ENCODE results near the gene SPATA32.
"Not testable (repeated sequence)": the region's sequence is repeated elsewhere in the genome, so short reads cannot be mapped to it uniquely, and the experiment has no call there.

SPATA32 gene

DNA sequence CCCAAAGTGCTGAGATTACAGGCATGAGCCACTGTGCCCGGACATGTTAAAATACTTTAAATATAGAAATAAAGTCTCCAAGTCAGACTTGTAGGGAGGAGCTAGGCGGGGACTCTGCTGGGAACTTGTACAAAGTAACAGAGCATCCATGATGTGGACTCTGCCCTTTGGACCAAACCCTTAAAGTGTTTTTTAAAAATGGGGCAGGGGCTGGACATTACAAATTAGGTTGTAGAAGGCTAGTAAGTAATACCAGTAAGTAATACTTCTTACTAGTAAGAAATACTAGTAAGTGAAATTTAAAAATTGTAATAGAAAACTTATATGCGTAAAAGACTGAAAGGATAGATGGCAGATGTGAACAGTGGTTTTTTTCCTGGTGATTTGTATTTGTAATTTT is 9.7 kb upstream of the SPATA32 start:
- DNase-seq (ENCODE audit: low read depth), result no peak

DNA sequence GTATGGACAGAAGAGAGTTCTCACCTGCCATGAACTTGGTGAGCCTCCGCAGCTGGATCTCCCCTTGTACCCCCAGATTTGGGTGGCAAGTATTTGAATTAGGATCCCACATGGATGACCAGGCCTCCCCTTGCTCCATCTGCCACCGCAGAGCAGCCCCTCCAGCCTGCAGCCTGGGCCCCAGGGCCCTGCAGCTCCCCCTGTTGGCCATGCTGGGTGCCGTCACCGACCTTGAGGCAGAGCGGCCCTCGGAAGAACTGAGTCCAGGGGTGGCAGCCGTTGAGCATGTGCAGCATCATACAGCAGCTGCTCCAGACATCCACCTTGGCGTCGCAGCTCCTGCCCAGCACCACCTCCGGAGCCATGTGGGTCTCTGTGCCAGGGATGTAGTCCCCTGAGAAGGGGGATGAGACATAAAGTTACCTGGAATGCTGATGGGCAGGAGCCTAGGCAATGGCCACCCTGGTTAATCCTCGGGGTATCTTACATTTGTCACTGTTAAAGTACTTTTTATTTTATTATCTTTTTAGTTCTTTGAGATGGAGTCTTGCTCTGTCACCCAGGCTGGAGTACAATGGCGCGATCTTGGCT is 9.0 kb upstream of the SPATA32 start:
- DNase-seq (ENCODE audit: low read depth), result no peak

DNA sequence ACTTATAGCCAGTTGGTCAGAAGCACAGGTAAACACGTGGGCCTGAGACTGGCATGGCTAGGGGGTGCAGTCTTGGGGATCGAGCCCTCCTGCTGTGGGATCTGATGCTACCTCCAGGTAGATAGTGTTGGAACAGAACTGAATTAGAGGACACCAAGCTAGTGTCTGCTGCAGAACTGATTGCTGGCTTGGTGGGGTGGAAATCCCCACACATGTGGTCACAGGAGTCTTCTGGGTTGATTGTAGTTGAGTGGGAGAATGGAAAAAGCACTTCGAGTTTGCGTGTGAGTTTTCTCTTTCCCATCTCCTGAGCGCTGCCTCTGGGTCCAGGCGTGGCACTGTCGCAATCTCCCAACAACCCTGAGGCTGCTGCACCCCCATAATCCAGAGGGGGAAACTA is 8.0 kb upstream of the SPATA32 start:
- DNase-seq (ENCODE audit: low read depth), result no peak

DNA sequence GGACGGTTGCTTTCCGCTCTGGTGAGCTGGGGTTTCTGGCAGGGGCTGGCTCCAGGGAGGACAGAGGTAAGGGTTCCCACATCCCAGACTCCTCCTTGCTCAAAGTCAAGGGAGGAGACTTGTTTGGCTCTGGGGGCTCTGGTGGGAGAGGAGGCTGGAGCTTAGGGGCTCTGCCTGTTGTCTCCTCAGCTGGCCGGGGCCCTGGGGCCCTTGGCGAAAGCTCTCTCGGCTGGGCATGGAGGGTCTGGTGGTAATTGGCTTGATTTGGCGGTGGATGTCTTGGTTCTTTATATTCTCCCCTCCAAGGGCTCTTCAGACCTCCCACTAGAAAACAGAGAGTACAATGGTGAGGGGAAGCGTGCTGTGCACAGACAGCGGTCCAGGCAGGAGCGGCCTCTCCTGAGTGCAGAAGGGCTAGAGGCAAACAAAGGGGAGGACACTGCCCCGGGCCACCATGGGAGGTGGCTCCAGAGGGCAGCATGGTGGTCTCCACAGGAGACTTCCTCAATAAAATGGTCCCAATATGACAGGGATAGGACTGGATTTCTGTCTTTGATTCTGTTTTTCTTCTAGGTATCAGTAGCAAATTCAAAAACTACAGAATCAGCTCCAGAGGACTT is 5.7 kb upstream of the SPATA32 start:
- DNase-seq (ENCODE audit: low read depth), result no peak

DNA sequence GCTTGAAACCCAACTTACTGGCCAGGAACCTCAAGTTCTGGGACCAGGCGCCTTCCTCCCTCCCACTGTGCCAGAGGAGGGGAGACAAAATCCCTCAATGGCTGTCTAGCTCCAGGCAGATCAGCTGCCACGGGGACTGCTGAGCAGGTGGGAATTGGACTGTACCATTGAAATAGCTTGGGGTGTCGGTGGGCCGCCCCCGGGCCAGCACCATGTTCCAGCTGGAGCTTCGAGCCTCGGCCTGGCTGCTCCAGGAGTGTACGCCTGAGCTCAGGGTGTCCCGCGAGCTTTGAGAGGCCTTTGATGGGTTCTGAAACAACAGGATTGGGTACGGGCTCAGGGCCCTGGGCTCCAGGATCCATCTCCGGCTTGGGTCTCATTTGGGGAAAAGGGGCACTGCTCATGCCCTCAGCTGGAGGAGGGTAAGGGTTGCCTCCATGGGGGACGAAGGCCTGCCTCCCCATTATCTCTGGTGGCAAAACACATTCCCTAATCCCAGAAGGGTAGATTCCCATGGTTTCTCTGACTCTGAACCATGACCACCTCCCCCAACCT is 4.6 kb upstream of the SPATA32 start:
- no peak for DNase-seq (ENCODE audit: low read depth)

DNA sequence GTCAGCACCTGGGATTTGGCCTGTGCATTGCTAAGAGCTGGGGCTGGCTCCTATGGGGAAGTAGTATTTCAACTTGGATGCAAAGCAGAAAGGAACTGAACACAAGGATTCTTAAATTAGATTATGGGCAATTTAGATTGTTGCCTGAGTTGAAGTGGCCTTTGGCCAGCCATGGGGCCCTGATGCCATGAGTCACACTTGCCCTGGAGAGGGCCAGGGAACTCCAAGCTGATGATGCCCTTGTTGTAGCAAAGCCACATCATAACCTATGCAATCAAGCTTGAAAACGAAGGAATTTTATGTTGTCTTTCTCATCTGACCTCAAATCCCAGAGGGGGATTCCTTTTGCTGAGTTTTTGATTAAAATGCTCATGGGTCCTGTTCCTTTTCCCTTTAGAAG is 3.9 kb upstream of the SPATA32 start:
- DNase-seq (ENCODE audit: low read depth), result peak; percentile 97

DNA sequence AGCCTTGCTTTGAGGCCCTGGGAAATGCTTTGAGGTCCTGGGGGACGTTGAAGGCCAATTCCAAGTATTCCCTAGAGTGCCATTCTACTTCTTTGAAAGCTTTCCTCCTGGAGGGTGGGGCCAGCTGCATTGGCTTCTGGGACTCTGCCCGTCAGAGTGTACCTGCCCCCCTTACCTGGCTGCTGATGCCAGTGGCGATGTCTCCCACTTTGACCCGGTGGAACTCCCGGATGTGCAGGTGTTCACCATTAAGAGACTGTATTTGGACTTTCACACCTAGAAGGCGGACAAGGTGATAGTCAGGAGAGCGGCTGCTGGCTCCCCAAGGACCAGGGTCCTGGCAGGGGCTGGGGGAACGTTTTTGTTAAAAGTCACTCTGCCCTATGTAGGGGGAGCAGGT is 3.1 kb upstream of the SPATA32 start:
- DNase-seq (ENCODE audit: low read depth), result no peak

DNA sequence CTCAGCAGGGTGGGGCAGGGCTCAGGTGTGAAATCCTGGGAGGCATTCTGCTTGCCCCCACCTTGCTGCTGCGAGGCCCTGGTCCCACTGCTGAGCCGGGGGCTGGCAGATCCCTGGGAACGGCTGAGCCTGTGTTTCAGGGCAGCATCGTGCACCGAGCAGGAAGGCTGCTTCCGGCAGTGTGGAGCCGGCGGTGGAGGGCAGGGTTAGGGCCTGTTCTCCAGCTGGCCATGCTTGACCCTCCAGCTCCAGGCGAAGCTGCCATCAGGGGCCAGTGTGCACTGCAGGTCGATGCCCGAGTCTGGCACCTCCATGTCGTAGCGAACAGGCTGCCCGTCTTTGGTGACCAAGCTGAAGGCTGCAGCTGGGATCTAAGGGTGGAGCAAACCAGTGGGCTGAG is 2.5 kb upstream of the SPATA32 start:
- DNase-seq (ENCODE audit: low read depth), result no peak

DNA sequence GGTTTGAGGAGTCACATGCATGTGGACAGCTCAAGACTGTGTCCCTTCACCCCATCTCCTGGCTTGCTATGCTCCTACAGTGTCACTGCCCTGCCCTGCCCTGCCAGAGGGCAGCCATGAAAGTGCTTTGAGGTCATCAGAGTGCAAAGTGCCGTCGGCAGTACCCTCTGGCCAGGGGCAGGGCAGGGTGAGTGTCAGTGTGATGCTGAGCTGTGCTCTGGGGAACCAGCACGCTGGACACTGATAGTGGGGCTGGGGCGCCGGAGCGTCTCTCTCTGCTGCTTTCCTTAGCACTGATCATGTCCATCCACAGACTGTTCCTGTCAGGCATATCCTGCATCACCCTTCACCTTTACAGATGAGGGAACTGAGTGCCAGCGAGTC is 1.6 kb upstream of the SPATA32 start:
- DNase-seq (ENCODE audit: low read depth), result no peak

DNA sequence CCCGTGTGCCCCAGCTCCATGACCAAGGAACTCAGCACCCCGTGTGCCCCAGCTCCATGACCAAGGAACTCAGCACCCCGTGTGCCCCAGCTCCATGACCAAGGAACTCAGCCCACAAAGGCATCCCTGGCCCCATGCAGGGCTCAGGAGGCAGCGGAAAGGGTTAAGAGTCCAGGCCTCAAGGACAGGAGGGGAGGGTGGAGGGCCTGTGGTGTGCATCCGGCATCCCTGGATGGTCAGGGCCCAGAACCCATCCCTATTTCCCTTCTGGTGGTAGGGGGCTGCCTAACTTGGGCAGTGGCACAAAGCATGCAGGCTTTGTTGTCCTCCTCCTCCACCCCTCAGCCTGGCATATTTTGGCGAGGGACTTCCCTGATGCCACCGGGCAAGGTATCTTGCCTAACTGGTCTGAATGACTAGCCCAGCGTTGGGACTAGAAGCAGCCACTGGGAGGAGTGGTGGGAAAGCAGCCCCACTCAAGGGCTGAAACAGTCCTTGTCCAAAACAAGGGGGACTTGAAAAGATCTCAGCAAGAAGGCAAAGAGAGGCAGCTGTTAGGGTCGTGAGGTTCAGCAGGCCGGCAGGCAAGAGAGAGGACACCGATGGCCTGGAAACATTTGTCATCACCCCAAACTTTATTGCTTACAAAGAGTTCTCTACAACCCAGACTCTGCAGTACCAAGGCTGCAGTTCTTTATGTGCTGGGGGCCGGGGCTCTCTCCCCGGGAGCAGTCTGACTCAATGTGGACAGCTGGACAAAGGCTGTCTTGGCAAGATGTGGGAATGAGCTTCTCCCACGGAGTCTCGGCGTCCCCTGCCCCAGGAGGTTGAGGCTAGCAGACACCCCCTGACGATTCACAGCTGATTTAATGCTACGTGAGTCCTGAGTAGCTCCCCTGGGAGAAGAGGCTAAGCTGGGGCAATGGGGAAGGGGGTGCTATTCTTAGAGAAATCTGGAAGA is 902 bp upstream of the SPATA32 start:
- DNase-seq (ENCODE audit: low read depth), result peak; percentile 22

DNA sequence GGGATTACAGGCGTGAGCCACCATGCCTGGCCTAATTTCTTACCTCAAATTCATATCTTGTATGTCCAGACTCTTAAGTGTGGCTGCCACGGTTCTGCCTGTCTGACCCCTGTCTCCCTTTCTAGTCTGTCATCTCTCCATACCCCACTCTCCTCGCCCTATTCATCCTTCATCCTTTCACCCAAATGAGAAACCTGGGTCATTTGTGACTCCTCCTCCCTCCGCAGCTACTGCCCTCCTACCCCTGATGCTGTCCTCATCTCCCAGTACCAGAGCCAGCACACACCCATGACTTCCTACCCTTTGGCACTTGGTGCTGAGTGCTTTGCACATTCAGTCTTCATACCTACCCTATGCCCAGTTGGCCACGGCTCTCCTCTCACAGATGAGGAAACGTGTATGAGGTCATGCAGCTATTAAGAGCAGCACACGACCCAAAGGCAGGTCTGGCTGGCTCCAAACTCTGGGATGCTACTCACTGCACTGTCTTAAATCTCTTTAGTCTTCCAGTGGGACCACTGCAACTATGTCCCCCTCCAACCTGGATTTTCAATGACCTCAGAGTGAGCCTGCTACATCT is 1.6 kb downstream of the SPATA32 start:
- DNase-seq (ENCODE audit: low read depth), result peak; percentile 33

DNA sequence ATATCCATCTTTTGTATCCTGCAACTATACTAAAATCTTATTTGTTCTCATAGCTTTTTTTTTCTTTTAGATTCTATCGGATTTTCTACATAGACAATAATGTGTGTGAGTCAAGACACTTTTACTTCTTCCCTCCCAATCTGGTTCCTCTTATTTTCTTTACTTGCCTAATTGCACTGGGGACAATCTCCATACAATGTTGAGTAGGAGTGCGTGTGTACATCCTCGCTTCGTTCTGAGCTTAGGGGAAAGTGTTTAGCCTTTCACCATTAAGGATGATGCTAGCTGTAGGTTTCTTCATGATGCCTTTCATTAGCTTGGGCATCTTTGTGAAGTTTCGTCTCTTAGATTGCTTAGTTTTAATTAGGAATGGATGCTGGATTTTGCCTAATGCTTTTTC is 2.9 kb downstream of the SPATA32 start:
- DNase-seq (ENCODE audit: low read depth), result no peak

DNA sequence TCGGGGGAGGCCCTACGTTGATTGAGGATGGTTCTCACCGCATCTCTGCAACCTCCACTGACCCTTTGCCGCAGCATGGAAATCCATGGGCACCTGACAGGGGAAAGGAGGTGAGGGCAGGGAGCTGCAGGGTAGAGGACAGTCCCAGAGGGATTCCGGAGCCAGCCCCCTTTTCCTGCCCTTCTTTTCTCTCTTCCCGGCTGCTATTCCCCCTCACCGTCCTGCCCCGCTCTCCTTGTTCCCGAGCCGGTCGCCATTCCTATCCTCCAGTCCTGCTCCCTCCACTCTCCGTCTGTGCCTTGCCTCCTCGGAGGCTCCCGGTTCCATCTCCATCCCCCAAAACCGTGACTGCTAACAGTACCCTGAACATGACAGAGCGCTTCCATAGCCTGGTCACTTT is 4.8 kb downstream of the SPATA32 start:
- no peak for DNase-seq (ENCODE audit: low read depth)

DNA sequence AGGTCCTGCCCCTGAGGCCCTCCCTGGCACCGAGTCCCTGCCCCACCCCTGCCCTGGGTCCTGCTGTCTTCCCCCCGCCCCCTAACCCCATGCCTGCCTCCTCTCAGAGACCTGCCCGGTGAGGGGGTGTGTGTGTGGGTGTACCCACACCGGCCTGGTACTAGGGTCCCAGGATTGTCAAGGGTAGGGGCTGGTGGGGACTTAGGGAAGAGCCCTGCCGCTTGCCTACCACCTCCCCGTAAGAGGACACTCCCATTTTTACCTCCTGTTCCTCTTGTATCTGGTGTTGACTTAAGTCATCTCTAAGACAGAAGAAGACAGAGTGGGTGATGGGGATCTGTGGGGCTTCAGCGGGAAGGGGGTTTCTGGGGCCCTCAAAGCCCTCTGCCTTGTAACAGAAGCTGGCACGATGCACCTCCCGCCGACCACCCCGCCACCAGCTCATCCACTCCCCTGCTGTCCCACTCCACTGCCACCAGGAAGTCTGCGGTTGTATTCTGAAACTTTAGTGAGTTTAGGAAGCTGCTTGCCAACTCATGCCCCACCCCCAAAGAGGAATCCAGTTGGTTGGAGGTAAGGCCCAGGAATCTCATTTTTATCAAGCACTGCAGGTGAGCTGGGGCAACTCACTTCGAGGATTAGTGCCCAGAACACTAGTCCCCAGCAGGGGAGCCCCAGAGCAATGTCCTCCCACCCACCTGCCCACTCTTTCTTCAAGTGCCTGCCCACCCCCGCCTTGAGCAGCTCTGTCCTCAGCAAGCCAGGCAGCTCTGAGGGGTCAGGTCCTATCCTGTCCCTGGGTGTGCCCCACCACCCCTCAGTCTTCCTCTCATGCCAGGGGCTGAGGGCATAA is 5.6 kb downstream of the SPATA32 start:
- no peak for DNase-seq (ENCODE audit: low read depth)

DNA sequence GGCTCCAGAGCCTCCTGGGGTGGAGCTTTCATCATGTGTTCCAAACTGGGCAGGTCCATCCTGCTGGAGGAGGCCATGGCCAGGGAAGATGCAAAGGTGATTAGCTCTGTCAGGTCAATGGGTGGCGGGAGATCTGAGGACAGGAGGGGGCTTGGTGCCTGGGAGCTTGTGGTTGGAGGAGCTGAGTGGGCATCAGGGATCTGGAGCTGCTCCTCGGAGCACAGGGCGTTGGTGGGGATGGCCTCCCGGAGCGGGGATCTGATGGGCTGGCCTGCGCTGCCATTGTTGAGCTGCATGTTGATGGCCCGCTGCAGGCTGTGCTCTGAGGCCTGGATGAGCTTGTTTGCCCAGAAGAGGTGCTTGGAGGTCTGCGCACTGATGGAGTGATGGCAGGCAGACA is 6.5 kb downstream of the SPATA32 start:
- no peak for DNase-seq (ENCODE audit: low read depth)

DNA sequence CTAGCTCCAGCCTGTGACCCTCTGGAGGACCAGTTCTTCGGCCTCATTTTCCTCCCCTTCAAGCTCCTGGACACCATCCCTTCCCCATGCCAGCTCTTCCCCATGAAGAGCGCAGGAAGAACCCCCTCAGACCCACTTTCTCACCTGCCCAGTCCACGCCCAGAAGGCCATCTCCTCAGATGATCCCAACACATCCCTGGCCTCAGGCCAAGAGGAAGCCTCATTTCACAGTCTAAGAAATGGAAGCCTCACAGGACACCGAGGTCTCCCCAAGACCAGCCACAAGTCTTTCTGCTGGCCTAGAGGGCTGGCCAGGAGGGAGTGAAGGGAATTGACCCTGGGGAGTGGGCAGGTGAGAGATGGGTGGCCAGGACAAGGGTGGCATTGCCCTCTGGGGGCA is 8.0 kb downstream of the SPATA32 start:
- no peak for DNase-seq (ENCODE audit: low read depth)

DNA sequence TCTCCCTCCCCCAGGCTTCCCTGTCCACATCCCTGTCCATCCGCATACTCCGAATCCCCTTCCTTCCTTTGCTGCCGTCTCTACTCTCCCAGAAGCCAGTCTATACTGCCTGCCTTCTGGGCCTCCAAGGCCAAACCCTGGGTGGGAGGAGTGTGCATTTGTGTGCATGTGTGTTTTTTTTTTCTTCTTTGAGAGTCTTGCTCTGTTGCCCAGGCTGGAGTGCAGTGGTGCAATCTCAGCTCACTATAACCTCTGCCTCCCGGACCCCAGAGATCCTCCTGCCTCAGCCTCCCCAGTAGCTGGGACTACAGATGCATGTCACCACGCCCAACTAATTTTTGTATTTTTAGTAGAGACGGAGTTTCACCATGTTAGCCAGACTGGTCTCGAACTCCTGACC is 8.7 kb downstream of the SPATA32 start:
- not testable (repeated sequence) for DNase-seq (ENCODE audit: low read depth)

DNA sequence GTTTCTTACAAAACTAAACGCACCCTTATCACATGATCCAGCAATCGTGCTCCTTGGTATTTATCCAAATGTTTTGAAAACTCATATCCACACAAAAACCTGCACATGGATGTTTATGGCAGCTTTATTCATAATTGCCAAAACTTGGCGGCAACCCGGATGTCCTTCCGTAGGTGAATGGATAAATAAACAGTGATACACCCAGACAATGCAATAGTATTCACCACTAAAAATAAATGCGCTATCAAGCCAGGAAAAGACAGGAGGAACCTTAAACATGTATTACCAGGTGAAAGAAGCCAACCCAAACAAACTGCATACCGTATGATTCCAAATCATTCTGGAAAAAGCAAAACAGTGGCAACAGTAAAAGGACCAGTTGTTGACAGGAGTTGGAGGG is 10.0 kb downstream of the SPATA32 start:
- no peak for DNase-seq (ENCODE audit: low read depth)

DNA sequence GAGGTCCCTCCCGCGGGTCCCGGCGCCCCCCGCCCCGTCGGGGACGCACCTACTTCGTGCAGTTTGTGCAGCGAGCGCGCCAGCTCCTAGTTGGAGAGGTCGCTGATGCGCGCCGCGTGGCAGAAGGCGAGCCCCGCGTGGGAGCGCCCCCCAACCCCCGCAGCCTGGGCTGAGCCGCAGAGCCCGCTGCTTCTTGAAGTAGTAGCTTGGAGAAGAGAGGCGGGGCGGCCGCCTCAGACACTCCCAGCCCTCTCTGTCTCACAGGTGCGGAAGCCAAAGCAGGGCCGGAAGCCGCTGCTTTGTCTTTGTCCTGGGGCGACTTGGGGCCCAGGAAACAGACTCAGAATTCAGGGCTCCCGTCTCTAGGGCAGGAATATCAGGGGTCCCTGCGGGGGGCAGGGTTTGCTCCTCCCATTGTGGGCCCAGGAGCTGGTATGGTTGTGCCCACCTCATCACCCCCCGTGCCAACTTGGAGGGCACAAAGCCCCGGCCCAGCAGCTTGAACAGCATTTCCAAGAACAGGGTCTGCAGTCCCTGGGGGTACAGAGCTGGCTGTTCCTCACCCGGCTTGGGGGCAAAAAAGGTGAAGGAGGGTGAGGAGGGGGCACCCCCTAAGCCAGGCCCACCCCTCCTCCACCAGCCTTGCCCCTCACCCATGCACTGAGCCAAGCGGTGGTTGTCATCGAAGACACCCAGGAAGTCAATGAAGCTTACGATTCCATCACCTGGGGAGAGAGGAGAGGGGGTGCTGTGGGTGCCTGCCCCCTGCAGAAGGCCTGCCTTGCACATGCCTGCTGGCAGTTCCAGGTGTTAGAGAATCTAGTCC is 13.5 kb downstream of the SPATA32 start:
- DNase-seq (ENCODE audit: low read depth), result no peak

DNA sequence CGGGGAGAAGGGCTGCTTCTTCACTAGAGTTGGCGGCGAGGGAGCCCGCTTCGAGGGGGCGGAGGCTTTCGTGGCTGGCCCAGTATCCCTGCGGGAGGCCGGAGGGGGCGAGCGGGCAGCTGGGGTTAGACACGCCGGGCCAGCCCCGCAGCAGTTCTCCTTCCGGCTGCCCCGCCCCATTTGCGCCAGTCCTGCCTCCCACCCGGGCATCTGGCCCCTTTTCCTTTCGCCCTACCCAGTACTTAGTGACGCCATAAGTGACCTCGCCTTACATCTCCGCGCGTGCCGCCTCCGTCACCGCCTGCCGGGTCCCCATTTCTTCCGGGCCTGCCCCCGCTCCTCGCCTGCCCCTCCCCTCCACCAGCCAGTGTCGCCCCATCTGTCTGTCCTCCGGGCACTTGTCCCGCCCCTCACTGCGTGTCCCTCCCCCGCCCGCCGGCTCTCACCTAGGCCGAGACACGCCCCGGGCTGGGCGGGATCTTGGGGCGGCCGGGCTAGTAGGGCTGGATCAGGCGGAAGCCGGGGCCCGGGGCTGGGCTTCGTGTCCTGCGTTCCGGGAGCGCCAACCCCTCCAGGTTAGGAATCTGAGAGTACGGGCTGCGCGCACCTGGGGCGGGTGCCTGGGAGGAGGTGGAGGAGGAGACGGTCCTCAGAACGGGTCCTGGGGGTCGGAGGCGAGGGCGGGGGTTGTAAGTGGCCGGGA is 14.3 kb downstream of the SPATA32 start:
- peak; percentile 84 for DNase-seq (ENCODE audit: low read depth)
